Occipital lobe (tissue), 2 donors: ENCODE data around the gene BTBD6. TPM values are rescaled to one million over a fixed set of nuclear protein-coding genes. Genes with fewer than 3 reads are reported as not detected.

Experiments used
- DNase-seq: peaks from one replicate; lab custom pipeline; 2025; lab: John Stamatoyannopoulos, UW
- total RNA-seq: library from RNA; depleted of rRNA; stranded (reverse); fragments of >200 nt; gene quantifications from one replicate; pipeline ENCODE4 v1.2.3, GENCODE V29; 2014

The BTBD6 gene
- 45.4 TPM for total RNA-seq

- DNase-seq = peak; percentile 68
Measured at GRCh38 chr14:105248368-105249181, at the start of gene BTBD6. BTBD6 (plus strand) TSS chr14:105248533; CDS start chr14:105248712, 179 bp downstream.

GRCh38 chr14:105198588-105198987 lies 49.7 kb upstream of the BTBD6 start:
- no peak for DNase-seq

- DNase-seq = no peak
Measured at GRCh38 chr14:105199093-105199492, 49.2 kb upstream of the BTBD6 start.

GRCh38 chr14:105200074-105200473 lies 48.3 kb upstream of the BTBD6 start:
- DNase-seq = no peak

- DNase-seq = no peak
Measured at GRCh38 chr14:105200641-105201040, 47.7 kb upstream of the BTBD6 start.

GRCh38 chr14:105201156-105201924 lies 47.0 kb upstream of the BTBD6 start:
- DNase-seq = no peak

GRCh38 chr14:105201925-105202513 lies 46.3 kb upstream of the BTBD6 start:
- no peak for DNase-seq

- DNase-seq = peak; percentile 37
Measured at GRCh38 chr14:105203057-105203531, 45.2 kb upstream of the BTBD6 start.

- no peak for DNase-seq
Measured at GRCh38 chr14:105203701-105204100, 44.6 kb upstream of the BTBD6 start.

- peak; percentile 23 for DNase-seq
Measured at GRCh38 chr14:105204206-105204930, 44.0 kb upstream of the BTBD6 start.

GRCh38 chr14:105204931-105205672 lies 43.2 kb upstream of the BTBD6 start:
- no peak for DNase-seq

GRCh38 chr14:105205673-105206208 lies 42.6 kb upstream of the BTBD6 start:
- DNase-seq = no peak

GRCh38 chr14:105206873-105207272 lies 41.5 kb upstream of the BTBD6 start:
- DNase-seq = no peak

GRCh38 chr14:105207460-105207901 lies 40.9 kb upstream of the BTBD6 start:
- DNase-seq = no peak

GRCh38 chr14:105207996-105208737 lies 40.2 kb upstream of the BTBD6 start:
- no peak for DNase-seq

GRCh38 chr14:105208738-105209075 lies 39.6 kb upstream of the BTBD6 start:
- DNase-seq = no peak

GRCh38 chr14:105209091-105209490 lies 39.2 kb upstream of the BTBD6 start:
- no peak for DNase-seq

GRCh38 chr14:105209646-105210045 lies 38.7 kb upstream of the BTBD6 start:
- DNase-seq = no peak

GRCh38 chr14:105210266-105211025 lies 37.9 kb upstream of the BTBD6 start:
- no peak for DNase-seq
